HEK293T (cell line): ENCODE measurements around the gene C1orf115.

Source experiments
- CTCF ChIA-PET: fragments of 350-600 bp; formaldehyde crosslinking; extraction: SDS; loops from one replicate; lab custom pipeline; 2021; ENCODE audit warnings: antibody characterized with exemption, inconsistent platforms; lab: Yijun Ruan, JAX
- POLR2A ChIA-PET: fragments of 350-600 bp; formaldehyde crosslinking; extraction: SDS; loops from one replicate; lab custom pipeline; 2020; ENCODE audit warnings: antibody characterized with exemption, inconsistent platforms; lab: Yijun Ruan, JAX
- DNase-seq: peaks from one replicate; pipeline ENCODE4 v3.0.0; 2012; ENCODE audit warnings: mixed read lengths; ENCODE audit errors: extremely low spot score
- ARNT ChIP-seq: fragments of 450-650 bp; IDR thresholded peaks from 2 replicates; pipeline ENCODE4 v1.6.1; 2017; ENCODE audit warnings: mild to moderate bottlenecking
- BHLHE40 ChIP-seq: fragments of 450-650 bp; IDR thresholded peaks from 2 replicates; pipeline ENCODE4 v1.6.1; 2016; ENCODE audit warnings: mild to moderate bottlenecking, moderate library complexity, borderline replicate concordance
- CTBP1 ChIP-seq: fragments of 450-650 bp; IDR thresholded peaks from 2 replicates; pipeline ENCODE4 v1.6.1; 2016; ENCODE audit warnings: borderline replicate concordance
- ELF4 ChIP-seq: fragments of 450-650 bp; IDR thresholded peaks from 2 replicates; pipeline ENCODE4 v1.6.1; 2017; ENCODE audit warnings: antibody characterized with exemption
- FOXA1 ChIP-seq: fragments of 450-650 bp; IDR thresholded peaks from 2 replicates; pipeline ENCODE4 v1.6.1; 2016; ENCODE audit warnings: mild to moderate bottlenecking
- FOXK2 ChIP-seq: fragments of 450-650 bp; IDR thresholded peaks from 2 replicates; pipeline ENCODE4 v1.6.1; 2016; ENCODE audit warnings: mild to moderate bottlenecking
- FOXM1 ChIP-seq: fragments of 450-650 bp; IDR thresholded peaks from 2 replicates; pipeline ENCODE4 v1.6.1; 2017; ENCODE audit warnings: mild to moderate bottlenecking, borderline replicate concordance
- HDGF ChIP-seq: fragments of 450-650 bp; IDR thresholded peaks from 2 replicates; pipeline ENCODE4 v1.6.1; 2017; ENCODE audit warnings: antibody characterized with exemption, borderline replicate concordance
- L3MBTL2 ChIP-seq: fragments of 450-650 bp; conservative IDR thresholded peaks from 2 replicates; pipeline ENCODE4 v1.6.1; 2016; ENCODE audit warnings: mild to moderate bottlenecking
- NFRKB ChIP-seq: fragments of 450-650 bp; IDR thresholded peaks from 2 replicates; pipeline ENCODE4 v1.6.1; 2016; ENCODE audit warnings: mild to moderate bottlenecking, moderate library complexity
- SP1 ChIP-seq: fragments of 450-650 bp; IDR thresholded peaks from 2 replicates; pipeline ENCODE4 v1.6.1; 2017
- SUZ12 ChIP-seq: fragments of 450-650 bp; IDR thresholded peaks from 2 replicates; pipeline ENCODE4 v1.6.1; 2016; ENCODE audit warnings: mild to moderate bottlenecking
- TARDBP ChIP-seq: fragments of 450-650 bp; IDR thresholded peaks from 2 replicates; pipeline ENCODE4 v1.6.1; 2016
- ZNF384 ChIP-seq: fragments of 450-650 bp; IDR thresholded peaks from 2 replicates; pipeline ENCODE4 v1.6.1; 2016
- TF ChIP-seq, protein P1 (sequence below): fragments of 450-650 bp; IDR thresholded peaks from 2 replicates; pipeline ENCODE4 v1.6.1; 2016

C1orf115 gene

DNA sequence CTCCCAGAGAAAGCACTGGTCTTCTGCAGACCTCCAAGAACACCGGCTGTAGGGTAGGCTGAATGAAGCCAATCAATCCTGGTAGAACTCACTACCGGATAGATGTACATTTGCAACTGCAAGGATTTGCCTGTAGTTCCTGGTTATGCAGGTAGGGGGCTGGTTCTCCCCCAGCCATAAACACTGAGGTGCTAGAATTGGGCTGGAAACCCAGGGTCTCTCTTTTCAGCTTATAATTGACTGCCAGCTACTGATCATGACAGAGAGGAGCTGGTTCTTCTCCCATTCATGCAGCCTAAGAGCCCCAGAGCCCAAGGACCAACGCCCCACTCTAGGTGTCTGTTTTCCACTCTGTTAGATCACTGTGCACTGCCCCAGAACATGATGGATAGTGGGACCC, 36.5 kb downstream of the C1orf115 start:
- POLR2A ChIA-PET = no interaction called here
- peak; percentile 38 for DNase-seq
- TF ChIP-seq, protein P1, sequence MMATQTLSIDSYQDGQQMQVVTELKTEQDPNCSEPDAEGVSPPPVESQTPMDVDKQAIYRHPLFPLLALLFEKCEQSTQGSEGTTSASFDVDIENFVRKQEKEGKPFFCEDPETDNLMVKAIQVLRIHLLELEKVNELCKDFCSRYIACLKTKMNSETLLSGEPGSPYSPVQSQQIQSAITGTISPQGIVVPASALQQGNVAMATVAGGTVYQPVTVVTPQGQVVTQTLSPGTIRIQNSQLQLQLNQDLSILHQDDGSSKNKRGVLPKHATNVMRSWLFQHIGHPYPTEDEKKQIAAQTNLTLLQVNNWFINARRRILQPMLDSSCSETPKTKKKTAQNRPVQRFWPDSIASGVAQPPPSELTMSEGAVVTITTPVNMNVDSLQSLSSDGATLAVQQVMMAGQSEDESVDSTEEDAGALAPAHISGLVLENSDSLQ = no peak
- TF ChIP-seq SUZ12 (no peak), FOXK2 (no peak), L3MBTL2 (no peak), HDGF (no peak), NFRKB (no peak), ZNF384 (no peak), ARNT (no peak), ELF4 (no peak), TARDBP (no peak), CTBP1 (no peak), BHLHE40 (no peak), FOXA1 (no peak), FOXM1 (no peak), SP1 (no peak)
- CTCF ChIA-PET = no interaction called here

DNA sequence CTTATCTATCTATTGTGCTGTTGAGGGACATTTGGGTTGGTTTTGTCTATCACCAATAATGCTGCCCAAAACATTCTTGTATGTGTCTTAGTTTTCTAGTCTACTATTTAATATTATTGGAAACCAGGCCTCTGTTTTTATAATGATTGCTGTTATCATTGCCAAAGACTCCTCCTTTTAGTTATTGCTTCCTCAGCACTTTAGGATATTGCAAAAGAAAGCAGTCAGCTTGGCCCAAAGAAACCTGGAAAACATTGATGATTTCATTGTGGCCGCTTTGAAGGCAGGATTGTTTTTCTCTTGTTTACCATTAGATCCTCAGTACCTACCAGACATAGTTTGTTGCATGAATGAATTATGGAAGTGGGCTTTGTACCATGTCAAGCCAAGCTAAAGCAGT, 37.4 kb downstream of the C1orf115 start:
- TF ChIP-seq SP1 = no peak
- no peak for TF ChIP-seq L3MBTL2
- TF ChIP-seq BHLHE40 = no peak
- TF ChIP-seq, protein P1 = no peak
- TF ChIP-seq HDGF = no peak
- TF ChIP-seq ZNF384 = no peak
- no peak for TF ChIP-seq FOXK2
- no peak for TF ChIP-seq FOXM1
- TF ChIP-seq FOXA1 = no peak
- TF ChIP-seq TARDBP = no peak
- CTCF ChIA-PET = no interaction called here
- no peak for DNase-seq
- POLR2A ChIA-PET = no interaction called here

DNA sequence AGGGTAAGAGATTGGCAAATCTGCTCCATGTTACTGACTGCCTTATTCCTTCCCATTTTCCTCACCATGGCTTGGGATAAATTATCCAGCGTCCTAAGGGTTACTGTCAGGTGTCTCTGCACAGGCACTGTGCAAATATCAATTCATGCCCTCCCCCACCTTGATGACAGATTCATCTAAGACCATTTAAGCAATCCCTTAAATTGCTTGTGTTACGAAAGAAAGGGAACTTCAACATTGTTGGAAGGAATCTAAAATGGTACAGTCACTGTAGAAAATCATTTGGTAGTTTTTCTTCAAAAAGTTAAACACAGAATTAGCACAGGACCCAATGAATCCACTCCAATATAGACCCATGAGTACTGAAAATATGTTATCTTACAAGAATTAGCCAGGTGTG, 40.3 kb downstream of the C1orf115 start:
- DNase-seq = no peak
- CTCF ChIA-PET = interaction anchor here (0.6 kb wide), 1 partner anchor 375 kb away, joined by 3 read pairs; no protein-coding TSS in a partner anchor
- POLR2A ChIA-PET = no interaction called here
- TF ChIP-seq, protein P1 = no peak
- TF ChIP-seq ZNF384 (no peak), ELF4 (no peak), BHLHE40 (no peak), FOXK2 (no peak), L3MBTL2 (no peak)

DNA sequence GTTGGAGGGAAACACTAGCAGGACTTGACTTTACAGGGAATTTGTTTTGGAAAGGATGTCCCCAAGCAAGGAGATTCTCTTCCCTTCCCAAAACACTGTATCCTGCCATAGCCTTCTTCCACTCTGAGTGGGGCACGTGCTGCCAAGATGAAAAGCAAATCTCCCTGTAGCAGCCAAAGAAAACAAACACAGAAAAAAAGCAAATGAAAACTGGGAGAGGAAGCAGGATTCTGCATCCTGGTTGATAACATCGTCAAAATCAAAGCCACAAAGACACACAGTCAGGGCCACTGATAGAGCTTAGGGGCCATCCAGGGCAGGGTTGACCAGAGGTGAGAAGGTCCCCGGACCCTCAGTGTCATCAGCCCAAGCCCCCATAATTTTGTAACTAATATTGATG, 42.0 kb downstream of the C1orf115 start:
- ChIA-PET POLR2A (no interaction called here), CTCF (no interaction called here)
- DNase-seq = no peak
- TF ChIP-seq HDGF (no peak), FOXM1 (no peak), ARNT (no peak), NFRKB (no peak), SUZ12 (no peak), SP1 (no peak), BHLHE40 (no peak), TARDBP (no peak)

DNA sequence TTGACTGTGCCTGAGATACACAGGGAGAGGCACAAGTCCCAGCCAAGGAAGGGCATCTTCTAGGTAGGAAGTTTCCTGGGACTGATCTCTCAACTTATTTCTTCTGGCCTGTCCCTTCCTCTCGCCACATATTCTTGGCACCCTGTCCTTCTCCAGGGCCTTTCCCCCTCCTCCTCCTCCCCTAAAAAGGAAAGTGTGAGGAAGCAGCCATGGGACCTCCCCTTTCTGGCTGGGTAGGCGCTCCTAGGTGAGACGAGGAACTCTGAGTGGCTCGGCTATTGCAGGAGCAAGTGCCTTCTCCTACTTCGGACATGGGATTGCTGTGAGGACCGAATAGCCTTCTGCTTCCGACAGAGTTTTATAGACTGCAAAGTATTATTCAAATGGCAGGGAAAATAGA, 42.5 kb downstream of the C1orf115 start:
- TF ChIP-seq, protein P1 = no peak
- no peak for TF ChIP-seq ELF4
- ChIA-PET CTCF (interaction anchor here (0.6 to 1.4 kb wide), 15 partner anchors 10 to 520 kb away, joined by 3 to 21 read pairs (median 5); partner anchors contain the start of genes MTARC1 and MTARC2), POLR2A (interaction anchor here (2.3 kb wide), 1 partner anchor 15 kb away, joined by 22 read pairs; the partner anchor contains the start of gene MTARC2)
- no peak for DNase-seq

DNA sequence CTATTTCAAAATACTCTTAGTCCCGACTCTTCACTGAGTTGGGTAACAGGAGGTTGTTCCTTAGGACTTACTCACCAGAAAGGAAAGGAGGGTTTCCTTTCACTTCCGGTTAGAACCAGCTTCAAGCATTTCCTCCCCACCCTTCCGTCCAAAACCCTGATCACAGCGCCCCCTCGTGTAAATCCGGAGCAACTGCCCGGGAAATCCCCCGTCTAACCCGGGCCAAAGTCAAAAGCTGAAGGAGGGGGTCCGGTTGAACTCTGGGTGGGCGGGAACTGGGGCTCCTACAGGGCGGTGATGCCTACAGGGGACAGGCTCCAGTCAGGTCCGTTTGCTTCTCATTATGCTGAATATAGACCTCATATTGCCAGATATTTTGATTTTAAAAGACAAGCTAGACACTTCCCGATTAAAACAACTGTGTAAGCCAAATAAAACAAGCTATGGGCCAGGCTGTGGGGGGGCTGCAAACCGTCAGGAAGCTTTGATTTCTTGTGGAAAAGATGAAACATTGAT, 43.0 kb downstream of the C1orf115 start:
- TF ChIP-seq ELF4 = peak; percentile 46; the same call in 1 of the 2 replicates
- TF ChIP-seq, protein P1 = no peak
- ChIA-PET POLR2A (interaction anchor here (0.8 to 2.3 kb wide), 3 partner anchors 15 to 206 kb away, joined by 3 to 22 read pairs (median 3); partner anchors contain the start of gene MTARC2), CTCF (interaction anchor here (0.6 to 1.4 kb wide), 19 partner anchors 9 to 521 kb away, joined by 3 to 21 read pairs (median 4); partner anchors contain the start of genes MTARC1 and MTARC2)
- peak; percentile 89 for DNase-seq
